Measurements from ENCODE around the gene WLS.

DNA sequence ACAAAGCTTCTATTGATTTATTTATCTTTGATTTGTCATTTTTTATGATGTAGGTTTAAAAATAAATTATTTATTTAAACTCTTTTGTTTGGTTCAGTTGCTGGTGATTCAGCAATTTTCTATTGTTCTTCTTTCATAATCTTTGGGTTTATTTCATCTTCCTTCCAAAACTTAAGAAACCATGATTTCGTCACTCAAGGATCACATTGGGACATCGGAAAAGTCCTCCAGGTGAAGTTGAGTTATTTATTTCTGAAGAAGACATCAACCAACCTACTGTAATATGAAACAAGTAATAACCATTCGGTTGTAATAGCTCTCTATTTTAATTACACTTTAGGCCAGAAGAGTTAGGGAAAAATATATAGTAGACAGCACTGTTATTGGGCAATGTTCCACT is 23.0 kb upstream of the WLS start:
- TF ChIP-seq YY1 (IDR thresholded peaks at IDR 0.05; ENCODE audit: insufficient read depth, insufficient read length), result no peak
- no peak for TF ChIP-seq ZNF274 (IDR thresholded peaks at IDR 0.05; ENCODE audit: low read depth, low read length)
- no peak for TF ChIP-seq SUZ12 (IDR thresholded peaks at IDR 0.05; ENCODE audit: extremely low read depth, insufficient read depth, insufficient read length)
